Measurements from ENCODE around the gene ZNF275. TPM values are rescaled to one million over a fixed set of nuclear protein-coding genes. Genes with fewer than 3 reads are reported as not detected.
"Not testable (repeated sequence)": the region's sequence is repeated elsewhere in the genome, so short reads cannot be mapped to it uniquely, and the experiment has no call there.

Gene ZNF275
- total RNA-seq, 1 donor from 2014 or later, result 11.4 TPM

- ATAC-seq, result no peak
- intact Hi-C loops (cut with DNase I), result no loop called here
Observed at GRCh38 chrX:153317996-153318722, 15.8 kb upstream of the ZNF275 start.

GRCh38 chrX:153318811-153319210 lies 15.1 kb upstream of the ZNF275 start:
- intact Hi-C loops (cut with DNase I), result no loop called here
- ATAC-seq, result no peak
- DNase-seq (ENCODE audit: low spot score), result no peak

More at GRCh38 chrX:153317996-153318722, 15.8 kb upstream of the ZNF275 start:
- DNase-seq (ENCODE audit: low spot score), result no peak

GRCh38 chrX:153319295-153320046 lies 14.5 kb upstream of the ZNF275 start:
- no peak for ATAC-seq
- no peak for DNase-seq (ENCODE audit: low spot score)
- intact Hi-C loops (cut with DNase I), result no loop called here

GRCh38 chrX:153320047-153320443 lies 13.9 kb upstream of the ZNF275 start:
- intact Hi-C loops (cut with DNase I); DNase-seq (ENCODE audit: low spot score); ATAC-seq: not testable (repeated sequence)

GRCh38 chrX:153320555-153321184 lies 13.3 kb upstream of the ZNF275 start:
- intact Hi-C loops (cut with DNase I), result no loop called here
- ATAC-seq (no peak), DNase-seq (ENCODE audit: low spot score) (no peak)

GRCh38 chrX:153321381-153322124 lies 12.4 kb upstream of the ZNF275 start, which contains the start of gene PNMA6F:
TSS of gene PNMA6F (minus strand) at chrX:153321767. CDS start at chrX:153320674, 1,093 bp downstream.
- ATAC-seq (no peak), DNase-seq (ENCODE audit: low spot score) (no peak)
- intact Hi-C loops (cut with DNase I), result no loop called here

- ATAC-seq, result no peak
- no peak for DNase-seq (ENCODE audit: low spot score)
- intact Hi-C loops (cut with DNase I), result no loop called here
Observed at GRCh38 chrX:153327561-153327960, 6.4 kb upstream of the ZNF275 start.

- intact Hi-C loops (cut with DNase I), result no loop called here
- ATAC-seq (no peak), DNase-seq (ENCODE audit: low spot score) (no peak)
Observed at GRCh38 chrX:153333266-153333665, 687 bp upstream of the ZNF275 start.

- DNase-seq (ENCODE audit: low spot score), result no peak
- intact Hi-C loops (cut with DNase I), result no loop called here
- no peak for ATAC-seq
Observed at GRCh38 chrX:153334654-153335295, 822 bp downstream of the ZNF275 start.

- intact Hi-C loops (cut with DNase I), result no loop called here
- no peak for ATAC-seq
- no peak for DNase-seq (ENCODE audit: low spot score)
Observed at GRCh38 chrX:153336121-153336894, 2.4 kb downstream of the ZNF275 start.

GRCh38 chrX:153336988-153337387 lies 3.0 kb downstream of the ZNF275 start:
- no peak for ATAC-seq
- intact Hi-C loops (cut with DNase I), result no loop called here
- DNase-seq (ENCODE audit: low spot score), result no peak

- intact Hi-C loops (cut with DNase I), result no loop called here
- no peak for DNase-seq (ENCODE audit: low spot score)
- ATAC-seq, result no peak
Observed at GRCh38 chrX:153338836-153339235, 4.9 kb downstream of the ZNF275 start.

- intact Hi-C loops (cut with DNase I), result no loop called here
- DNase-seq (ENCODE audit: low spot score) (no peak), ATAC-seq (no peak)
Observed at GRCh38 chrX:153339662-153340061, 5.7 kb downstream of the ZNF275 start.

GRCh38 chrX:153340111-153340510 lies 6.2 kb downstream of the ZNF275 start:
- no peak for ATAC-seq
- intact Hi-C loops (cut with DNase I), result no loop called here

GRCh38 chrX:153342762-153343558 lies 9.0 kb downstream of the ZNF275 start:
- intact Hi-C loops (cut with DNase I), result no loop called here
- DNase-seq (ENCODE audit: low spot score) (no peak), ATAC-seq (no peak)

More at GRCh38 chrX:153340111-153340510, 6.2 kb downstream of the ZNF275 start:
- no peak for DNase-seq (ENCODE audit: low spot score)

GRCh38 chrX:153343674-153344073 lies 9.7 kb downstream of the ZNF275 start:
- no peak for DNase-seq (ENCODE audit: low spot score)
- ATAC-seq, result no peak
- intact Hi-C loops (cut with DNase I), result no loop called here

- ATAC-seq, result no peak
- intact Hi-C loops (cut with DNase I), result no loop called here
- no peak for DNase-seq (ENCODE audit: low spot score)
Observed at GRCh38 chrX:153347530-153347929, 13.6 kb downstream of the ZNF275 start.

Data from sciatic nerve (tissue), 2 donors.